ENCODE results near the gene LTBP2. TPM values are rescaled to one million over a fixed set of nuclear protein-coding genes. Genes with fewer than 3 reads are reported as not detected.
A peak's percentile ranks its signal among the peaks of the same experiment; 100 is the strongest.

The LTBP2 gene
- total RNA-seq, 1 donor = 493 TPM

GRCh38 chr14:74575936-74576335 lies 36.1 kb downstream of the LTBP2 start:
- peaks cover 65% of the 10 kb centered on the region for H3K79me2 ChIP-seq (ENCODE audit: insufficient read depth, low read length)
- no peak for DNase-seq (ENCODE audit: insufficient read length, low spot score, missing footprints)
- no peaks in the 10 kb centered on the region for H4K20me1 ChIP-seq (ENCODE audit: insufficient read depth, low read length)
- H2AFZ ChIP-seq (ENCODE audit: low read length) = no peak overlapping the region
- peaks cover 87% of the 10 kb centered on the region for H3K4me1 ChIP-seq (ENCODE audit: insufficient read depth, low read length)
- TF ChIP-seq CTCF (IDR thresholded peaks at IDR 0.05; ENCODE audit: extremely low read depth, low read depth, low read length) = no peak
- no peaks in the 10 kb centered on the region for H3K27me3 ChIP-seq (ENCODE audit: insufficient read depth, low read length)
- peak overlapping the region; percentile 99 for H3K27ac ChIP-seq (ENCODE audit: low read depth, low read length)
- peaks cover 44% of the 10 kb centered on the region for H3K36me3 ChIP-seq (ENCODE audit: insufficient read depth, low read length)
- H3K4me2 ChIP-seq (ENCODE audit: insufficient read depth, low read length) = no peak overlapping the region
- H3K9me3 ChIP-seq (ENCODE audit: low read depth, low read length) = no peaks in the 10 kb centered on the region
- no peak overlapping the region for H3K4me3 ChIP-seq (ENCODE audit: insufficient read depth, low read length)

DNA sequence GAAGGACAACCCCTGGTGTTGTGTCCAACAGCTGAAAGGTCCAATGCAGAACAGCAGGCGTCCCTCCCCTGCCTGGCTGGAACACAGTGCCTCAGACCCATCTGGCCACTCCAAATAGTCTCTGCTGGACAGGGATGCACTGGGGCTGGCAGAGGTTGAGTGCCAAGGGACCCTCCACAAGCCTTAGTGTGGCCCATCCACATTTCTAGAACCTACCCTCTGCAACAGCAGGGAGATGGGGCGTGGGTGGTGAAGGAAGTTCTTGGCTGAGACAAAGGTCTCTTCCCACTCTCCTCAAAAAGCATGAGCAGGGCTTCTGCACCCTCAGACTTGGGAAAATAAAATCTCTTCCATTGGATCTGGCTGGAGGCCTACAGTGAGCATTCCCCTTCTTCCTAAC lies 36.5 kb downstream of the LTBP2 start:
- H4K20me1 ChIP-seq (ENCODE audit: insufficient read depth, low read length) = no peaks in the 10 kb centered on the region
- no peak overlapping the region for H2AFZ ChIP-seq (ENCODE audit: low read length)
- H3K9me3 ChIP-seq (ENCODE audit: low read depth, low read length) = no peaks in the 10 kb centered on the region
- no peaks in the 10 kb centered on the region for H3K27me3 ChIP-seq (ENCODE audit: insufficient read depth, low read length)
- peaks cover 63% of the 10 kb centered on the region for H3K79me2 ChIP-seq (ENCODE audit: insufficient read depth, low read length)
- DNase-seq (ENCODE audit: insufficient read length, low spot score, missing footprints) = no peak
- TF ChIP-seq CTCF (IDR thresholded peaks at IDR 0.05; ENCODE audit: extremely low read depth, low read depth, low read length) = no peak
- H3K4me3 ChIP-seq (ENCODE audit: insufficient read depth, low read length) = no peak overlapping the region
- peaks cover 89% of the 10 kb centered on the region for H3K4me1 ChIP-seq (ENCODE audit: insufficient read depth, low read length)
- peaks cover 39% of the 10 kb centered on the region for H3K36me3 ChIP-seq (ENCODE audit: insufficient read depth, low read length)
- no peak overlapping the region for H3K4me2 ChIP-seq (ENCODE audit: insufficient read depth, low read length)
- H3K27ac ChIP-seq (ENCODE audit: low read depth, low read length) = peak overlapping the region; percentile 99

- Histone ChIP-seq H2AFZ (ENCODE audit: low read length) (no peak overlapping the region), H3K9me3 (ENCODE audit: low read depth, low read length) (no peaks in the 10 kb centered on the region), H3K27ac (ENCODE audit: low read depth, low read length) (peak overlapping the region; percentile 99), H3K27me3 (ENCODE audit: insufficient read depth, low read length) (no peaks in the 10 kb centered on the region), H4K20me1 (ENCODE audit: insufficient read depth, low read length) (no peaks in the 10 kb centered on the region), H3K79me2 (ENCODE audit: insufficient read depth, low read length) (peaks cover 65% of the 10 kb centered on the region), H3K36me3 (ENCODE audit: insufficient read depth, low read length) (peaks cover 40% of the 10 kb centered on the region), H3K4me1 (ENCODE audit: insufficient read depth, low read length) (peaks cover 89% of the 10 kb centered on the region), H3K4me3 (ENCODE audit: insufficient read depth, low read length) (no peak overlapping the region), H3K4me2 (ENCODE audit: insufficient read depth, low read length) (peak overlapping the region; percentile 79)
- TF ChIP-seq CTCF (IDR thresholded peaks at IDR 0.05; ENCODE audit: extremely low read depth, low read depth, low read length) = no peak
- no peak for DNase-seq (ENCODE audit: insufficient read length, low spot score, missing footprints)
Observed at GRCh38 chr14:74574706-74575105, 37.3 kb downstream of the LTBP2 start.

DNA sequence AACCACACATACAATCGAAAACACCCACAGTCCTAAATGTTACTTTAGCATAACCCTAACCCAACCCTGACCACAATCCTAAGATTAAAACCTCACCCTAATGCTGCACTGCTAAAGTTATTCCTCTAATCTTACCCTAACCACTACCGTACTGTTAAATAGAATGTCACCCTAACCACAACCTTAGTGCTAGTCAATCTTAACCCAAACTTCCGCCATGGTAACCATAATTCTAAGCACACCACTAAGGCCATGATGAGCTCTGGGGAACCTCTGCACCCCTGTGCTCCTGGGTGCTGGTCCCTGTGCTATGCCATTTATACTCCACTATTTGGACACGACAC lies 38.0 kb downstream of the LTBP2 start:
- Histone ChIP-seq H3K79me2 (ENCODE audit: insufficient read depth, low read length) (peaks cover 65% of the 10 kb centered on the region), H4K20me1 (ENCODE audit: insufficient read depth, low read length) (no peaks in the 10 kb centered on the region), H3K36me3 (ENCODE audit: insufficient read depth, low read length) (peaks cover 34% of the 10 kb centered on the region), H3K27ac (ENCODE audit: low read depth, low read length) (peak overlapping the region; percentile 99), H2AFZ (ENCODE audit: low read length) (no peak overlapping the region), H3K27me3 (ENCODE audit: insufficient read depth, low read length) (no peaks in the 10 kb centered on the region), H3K4me2 (ENCODE audit: insufficient read depth, low read length) (peak overlapping the region; percentile 79), H3K4me1 (ENCODE audit: insufficient read depth, low read length) (peaks cover 89% of the 10 kb centered on the region), H3K4me3 (ENCODE audit: insufficient read depth, low read length) (no peak overlapping the region), H3K9me3 (ENCODE audit: low read depth, low read length) (no peaks in the 10 kb centered on the region)
- no peak for TF ChIP-seq CTCF (IDR thresholded peaks at IDR 0.05; ENCODE audit: extremely low read depth, low read depth, low read length)
- no peak for DNase-seq (ENCODE audit: insufficient read length, low spot score, missing footprints)

Data from osteoblast (primary cell).